PC-9 (cell line): ENCODE data around the gene GPHN.

Experiments used
- CTCF ChIP-seq: fragments of 200-600 bp; sonication (generic); conservative IDR thresholded peaks from 2 replicates; pipeline ENCODE4 v1.6.1; 2017; ENCODE audit warnings: mixed run types, antibody characterized with exemption, mild to moderate bottlenecking, moderate library complexity
- EZH2 ChIP-seq: fragments of 200-600 bp; sonication (generic); IDR thresholded peaks from 2 replicates; pipeline ENCODE4 v1.8.0; 2017; ENCODE audit warnings: antibody characterized with exemption, low read depth

GRCh38 chr14:66596241-66596985 is 88.5 kb downstream of the GPHN start:
- TF ChIP-seq CTCF (no peak), EZH2 (no peak)
